Body of pancreas (tissue), 4 donors: Measurements from ENCODE around the gene LRRFIP1. TPM values are rescaled to one million over a fixed set of nuclear protein-coding genes. Genes with fewer than 3 reads are reported as not detected.

ENCODE experiments used
- ATAC-seq: fragments of 150-250 bp; one replicate; pipeline ENCODE4 v1.9.1; 2016
- DNase-seq, 4 donors: peaks; one replicate each; pipeline ENCODE4 v3.0.0-alpha.2; 2019
- H3K27ac ChIP-seq, 4 donors: fragments of 200-600 bp; sonication (generic); 1 replicate in 3 of 4; 2 replicates in 1 of 4; pipeline versions ENCODE4 v1.5.1 to v1.6.1; 2016 to 2019; ENCODE audit warnings: mild to moderate bottlenecking in 1 of 4, mixed read lengths in 1 of 4, moderate library complexity in 1 of 4
- H3K27me3 ChIP-seq, 2 donors: fragments of 200-600 bp; sonication (generic); one replicate each; pipeline ENCODE4 v1.6.0; 2016; ENCODE audit warnings: mild to moderate bottlenecking in 1 of 2
- H3K36me3 ChIP-seq, 2 donors: fragments of 200-600 bp; sonication (generic); replicated peaks in 1 of 2; 2 replicates each; pipeline ENCODE4 v1.5.1; 2016; ENCODE audit warnings: low read depth in 2 of 2; ENCODE audit not compliant: insufficient read depth in 1 of 2
- H3K4me1 ChIP-seq: fragments of 200-600 bp; sonication (generic); one replicate; pipeline ENCODE4 v1.6.0; 2016
- H3K4me3 ChIP-seq, 2 donors: fragments of 200-600 bp; sonication (generic); 1 replicate in 1 of 2; 2 replicates in 1 of 2; pipeline ENCODE4 v1.5.1; 2016 to 2019
- H3K9me3 ChIP-seq, 3 donors: fragments of 200-600 bp; sonication (generic); 1 replicate in 2 of 3; 2 replicates in 1 of 3; pipeline ENCODE4 v1.5.1; 2016
- CTCF ChIP-seq, 7 experiments: fragments of 450-650 bp in 4 of 7; fragments of 200-600 bp in 3 of 7; sonication (generic) in 3 of 7; IDR thresholded peaks; one replicate each; pipeline ENCODE4 v1.5.1; 2016 to 2019; ENCODE audit warnings: antibody characterized with exemption in 7 of 7
- POLR2A ChIP-seq, 3 donors: fragments of 450-650 bp; IDR thresholded peaks; one replicate each; pipeline ENCODE4 v1.6.1; 2016; ENCODE audit warnings: antibody characterized with exemption in 3 of 3, mild to moderate bottlenecking in 2 of 3
- WGBS, 2 donors: methylation state at CpG; one replicate each; pipeline ENCODE4 v1.1.5; 2017; 5-methylcytosine and 5-hydroxymethylcytosine counted together
- intact Hi-C: fragments of 100-400 bp; cut with DNase I; formaldehyde crosslinking; loops from one replicate; pipeline ENCODE4 v1.15.1; 2023
- total RNA-seq, 2 donors: library from RNA; depleted of rRNA; stranded (reverse); fragments of >200 nt; gene quantifications; one replicate each; pipeline ENCODE4 v1.1.0, GENCODE V29; 2016

Gene LRRFIP1
- total RNA-seq, 2 donors from 2014 or later, result 49.8 to 57.1 TPM

DNA sequence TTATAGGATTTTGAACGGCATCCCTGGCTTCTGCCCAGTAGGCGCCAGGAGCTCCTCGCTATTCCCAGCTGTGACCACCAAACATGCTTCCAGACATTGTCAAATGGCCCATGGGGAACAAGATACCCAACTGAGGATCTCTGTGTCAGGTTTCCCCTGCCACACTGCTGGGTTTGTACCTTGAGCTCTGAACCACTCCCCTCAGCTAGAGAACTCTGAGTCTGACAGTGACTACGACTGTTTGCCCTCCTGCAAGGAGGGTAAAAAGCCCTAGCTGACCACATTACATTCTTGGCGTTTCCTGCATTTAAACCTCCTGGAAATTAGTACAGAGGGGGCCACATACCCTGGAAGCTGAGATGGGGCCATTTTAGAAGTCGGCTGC lies 12.4 kb downstream of the LRRFIP1 start:
- no peak for ATAC-seq
- no peak overlapping the region for H3K4me3 ChIP-seq
- no peaks in the 10 kb centered on the region for H3K36me3 ChIP-seq
- no peak overlapping the region for H3K27ac ChIP-seq
- no peak for TF ChIP-seq CTCF (IDR thresholded peaks at IDR 0.05)
- TF ChIP-seq POLR2A (IDR thresholded peaks at IDR 0.05), result no peak
- peaks cover 13% of the 10 kb centered on the region for H3K4me1 ChIP-seq
- intact Hi-C loops, result no loop called here
- H3K27me3 ChIP-seq, result no peaks in the 10 kb centered on the region
- DNase-seq, result no peak
- H3K9me3 ChIP-seq, result no peaks in the 10 kb centered on the region
- 90 to 94% methylated on average over 6 of the region's 6 CpGs for WGBS, 2 donors

- Histone ChIP-seq H3K36me3 (no peaks in the 10 kb centered on the region), H3K27ac (no peak overlapping the region), H3K9me3 (no peaks in the 10 kb centered on the region), H3K27me3 (no peaks in the 10 kb centered on the region), H3K4me3 (no peak overlapping the region), H3K4me1 (peaks cover 13% of the 10 kb centered on the region)
- intact Hi-C loops, result no loop called here
- no peak for TF ChIP-seq POLR2A (IDR thresholded peaks at IDR 0.05)
- TF ChIP-seq CTCF (IDR thresholded peaks at IDR 0.05), result no peak
- DNase-seq (no peak), ATAC-seq (no peak)
- WGBS, 2 donors, result 91 to 92% methylated on average over 12 of the region's 12 CpGs
These were observed 13.2 kb downstream of the LRRFIP1 start for GRCh38 chr2:237640493-237640998.

- TF ChIP-seq POLR2A (IDR thresholded peaks at IDR 0.05), result no peak
- no peak for TF ChIP-seq CTCF (IDR thresholded peaks at IDR 0.05)
- ATAC-seq, result no peak
- no peaks in the 10 kb centered on the region for H3K27me3 ChIP-seq
- intact Hi-C loops, result no loop called here
- WGBS, 2 donors, result 94 to 95% methylated on average over 7 to 10 of the region's 12 CpGs
- no peaks in the 10 kb centered on the region for H3K36me3 ChIP-seq
- no peak overlapping the region for H3K4me3 ChIP-seq
- H3K9me3 ChIP-seq, result no peaks in the 10 kb centered on the region
- no peak for DNase-seq
- no peak overlapping the region for H3K27ac ChIP-seq
- H3K4me1 ChIP-seq, result peaks cover 6% of the 10 kb centered on the region
These were observed 14.8 kb downstream of the LRRFIP1 start for GRCh38 chr2:237642038-237642734.

DNA sequence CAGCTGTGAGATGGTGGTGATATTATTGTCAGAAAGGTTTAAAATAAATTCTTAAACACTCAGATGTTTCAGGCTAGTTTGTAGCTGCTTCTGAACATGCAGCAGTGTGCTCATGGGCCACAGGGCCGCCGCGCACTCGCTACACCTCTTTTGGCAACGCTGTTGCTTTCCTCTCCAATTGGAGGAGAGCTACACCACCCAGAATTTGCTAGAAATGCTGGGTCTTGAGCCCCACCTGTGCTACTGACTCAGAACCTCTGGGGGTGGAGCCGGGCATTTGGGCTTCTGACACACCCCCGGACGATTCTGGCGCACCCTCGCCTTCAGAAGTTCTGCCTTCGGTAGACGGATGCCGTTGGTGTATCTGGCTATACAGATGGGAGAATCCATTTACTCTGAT lies 15.7 kb downstream of the LRRFIP1 start:
- WGBS, 2 donors, result 91 to 94% methylated on average over 13 of the region's 13 CpGs
- Histone ChIP-seq H3K4me3 (no peak overlapping the region), H3K4me1 (no peaks in the 10 kb centered on the region), H3K27ac (no peak overlapping the region), H3K27me3 (no peaks in the 10 kb centered on the region), H3K9me3 (no peaks in the 10 kb centered on the region), H3K36me3 (no peaks in the 10 kb centered on the region)
- no peak for DNase-seq
- ATAC-seq, result no peak
- intact Hi-C loops, result no loop called here
- TF ChIP-seq POLR2A (IDR thresholded peaks at IDR 0.05) (no peak), CTCF (IDR thresholded peaks at IDR 0.05) (no peak)
